ENCODE results near the gene DNAJB13.
"Not testable (repeated sequence)": the region's sequence is repeated elsewhere in the genome, so short reads cannot be mapped to it uniquely, and the experiment has no call there.

The DNAJB13 gene, protein sequence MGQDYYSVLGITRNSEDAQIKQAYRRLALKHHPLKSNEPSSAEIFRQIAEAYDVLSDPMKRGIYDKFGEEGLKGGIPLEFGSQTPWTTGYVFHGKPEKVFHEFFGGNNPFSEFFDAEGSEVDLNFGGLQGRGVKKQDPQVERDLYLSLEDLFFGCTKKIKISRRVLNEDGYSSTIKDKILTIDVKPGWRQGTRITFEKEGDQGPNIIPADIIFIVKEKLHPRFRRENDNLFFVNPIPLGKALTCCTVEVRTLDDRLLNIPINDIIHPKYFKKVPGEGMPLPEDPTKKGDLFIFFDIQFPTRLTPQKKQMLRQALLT

DNA sequence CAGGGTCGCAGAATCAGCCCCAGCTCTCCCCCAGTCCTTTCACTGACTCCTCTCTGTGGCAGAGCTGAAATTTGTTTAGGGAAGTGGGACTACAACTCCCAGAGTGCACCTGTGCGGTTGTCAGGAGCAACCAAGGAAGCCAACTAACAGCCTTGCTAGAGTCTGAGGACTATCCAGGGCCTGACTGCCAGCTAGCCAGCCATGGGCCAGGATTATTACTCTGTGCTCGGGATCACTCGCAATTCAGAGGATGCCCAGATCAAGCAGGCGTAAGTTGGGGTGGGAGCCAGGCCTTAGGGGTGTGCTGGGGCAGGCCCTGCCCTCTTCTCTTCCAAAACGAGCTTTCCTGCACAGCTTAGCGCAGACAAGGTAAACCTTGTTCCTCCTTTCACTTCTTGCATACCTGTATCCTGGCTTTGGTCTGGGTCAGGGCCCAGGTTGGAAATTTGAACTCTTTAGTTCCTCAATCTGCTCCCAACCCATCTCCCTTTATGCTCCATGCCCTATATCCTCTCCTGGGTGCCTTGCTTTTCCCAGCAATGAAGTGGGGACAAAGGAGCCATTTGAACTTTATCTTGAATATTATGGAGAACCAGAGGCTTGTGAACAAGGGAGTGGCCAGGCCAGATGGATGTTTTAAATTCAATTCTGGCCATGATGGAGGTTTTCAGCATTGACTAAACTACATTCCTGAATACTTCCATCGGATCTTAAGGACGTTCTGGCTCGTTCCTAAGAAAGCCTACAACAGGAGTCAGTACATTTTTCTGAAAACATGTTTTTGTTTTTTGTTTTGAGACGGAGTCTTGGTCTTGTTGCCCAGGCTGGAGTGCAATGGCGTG, at the start of gene DNAJB13:
Gene DNAJB13 (plus strand): TSS at position 158 of the 842 bp plus-strand sequence. CDS start 44 bp downstream, at position 202.
- peak; percentile 67 for DNase-seq

DNA sequence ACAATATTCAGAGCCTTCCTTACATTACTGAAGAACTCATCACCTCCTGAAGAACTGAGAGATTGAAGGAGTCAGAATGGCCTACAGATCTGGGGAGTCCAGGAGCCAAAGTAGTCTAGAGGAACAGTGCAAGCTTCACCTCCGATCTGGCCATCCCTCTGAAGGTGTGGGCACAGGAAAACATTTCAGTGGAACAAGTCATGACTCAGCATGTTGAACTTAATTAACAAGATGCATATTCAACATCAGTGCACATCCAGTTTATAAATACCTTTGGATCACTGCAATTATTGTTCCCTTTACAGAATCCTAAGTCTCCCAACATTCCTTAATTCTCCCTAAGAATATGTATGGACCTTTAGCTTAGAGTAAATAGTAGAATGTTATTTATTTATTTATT, 48.5 kb upstream of the DNAJB13 start:
- DNase-seq: no peak

DNA sequence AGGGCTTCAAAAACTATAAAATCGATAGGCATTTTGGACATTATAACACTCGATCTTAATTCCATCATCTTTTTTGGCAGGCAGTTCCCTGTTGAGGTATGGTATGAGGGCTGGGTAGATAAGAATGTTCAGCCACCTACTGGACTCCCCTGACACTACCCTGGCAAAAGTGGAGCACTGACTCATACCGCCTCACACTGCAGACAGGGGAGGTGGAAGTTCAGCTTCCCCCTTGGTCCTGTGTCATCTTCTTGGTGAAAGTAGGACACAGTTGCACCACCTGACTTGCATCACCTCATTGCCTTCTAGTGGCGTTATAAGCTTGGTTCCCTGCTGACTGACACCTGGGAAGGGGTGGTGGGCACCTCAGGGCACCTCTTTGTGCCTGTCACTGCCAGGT, 43.6 kb upstream of the DNAJB13 start:
- no peak for DNase-seq

DNA sequence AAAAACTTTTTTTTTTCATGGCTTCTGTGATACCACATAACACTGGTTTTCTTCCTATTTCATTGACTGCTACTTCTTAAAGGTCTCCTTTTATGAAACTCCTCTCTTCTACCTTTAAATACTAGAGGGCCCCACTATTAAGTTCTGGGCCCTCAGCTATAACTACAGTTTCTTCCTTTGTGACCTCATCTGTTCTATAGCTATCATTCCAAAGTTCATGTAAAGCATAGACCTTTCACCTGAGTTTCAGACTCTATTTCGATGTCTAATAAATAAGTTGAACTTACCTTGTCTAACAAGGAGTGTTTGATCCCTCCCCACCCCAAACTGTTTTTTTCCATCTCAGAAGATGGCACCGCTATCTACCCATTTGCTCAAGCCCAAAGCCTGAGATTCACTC, 38.8 kb upstream of the DNAJB13 start:
- DNase-seq: no peak

DNA sequence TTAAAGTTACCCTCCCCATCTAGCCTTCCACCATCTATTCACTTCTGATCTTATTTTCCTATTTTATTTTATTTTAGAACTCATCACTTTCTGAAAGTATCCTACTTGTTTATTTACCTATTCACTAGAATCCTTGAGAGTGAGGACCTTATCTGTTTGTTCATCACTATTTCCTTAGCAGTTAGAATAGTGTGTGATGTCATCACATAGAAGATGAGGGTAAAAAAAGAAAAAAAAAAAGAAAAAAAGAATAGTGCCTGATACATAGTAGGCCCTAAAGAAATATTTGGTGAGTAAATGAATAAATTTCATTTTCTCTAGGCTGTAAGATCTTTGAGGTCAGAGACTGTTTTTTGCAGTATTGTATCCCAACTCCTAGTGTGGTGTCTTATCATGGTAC, 37.4 kb upstream of the DNAJB13 start:
- DNase-seq: no peak

DNA sequence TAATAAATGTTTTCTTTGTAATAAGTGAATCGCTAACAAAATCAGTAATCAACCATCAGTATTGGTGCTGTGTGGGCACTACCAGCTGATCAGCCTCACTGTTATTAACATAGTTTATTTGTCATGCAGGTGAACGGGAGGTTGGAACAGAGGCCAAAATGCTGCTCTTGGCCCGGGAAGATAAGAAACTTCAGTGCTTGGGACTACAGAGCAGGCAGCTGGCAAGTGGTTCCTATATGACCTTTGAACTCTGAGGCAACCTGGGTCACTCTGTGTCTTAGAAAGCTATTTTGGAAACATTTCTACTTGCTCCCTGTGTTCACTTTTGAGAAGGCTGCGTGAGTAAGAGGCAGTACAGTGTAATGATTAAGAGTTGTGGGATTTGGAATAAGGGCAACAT, 36.5 kb upstream of the DNAJB13 start:
- DNase-seq: no peak

DNA sequence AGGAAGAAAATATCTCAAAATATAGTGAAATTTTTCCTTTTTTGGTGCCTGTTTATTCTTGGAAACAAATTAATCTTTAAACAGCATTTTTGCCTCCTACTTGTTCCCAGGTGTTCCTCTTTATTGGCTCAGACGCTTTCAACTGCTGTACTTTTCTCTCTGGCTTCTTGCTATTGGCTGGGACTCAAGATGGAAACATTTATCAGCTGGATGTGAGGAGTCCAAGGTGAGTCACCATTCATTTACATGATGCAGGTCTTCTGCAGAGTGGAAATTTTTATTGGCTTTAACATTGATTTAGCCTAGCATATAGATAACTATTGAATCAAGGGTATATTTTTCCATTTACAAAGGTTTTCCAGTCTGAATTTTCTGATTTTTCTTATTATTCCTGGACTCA, 34.4 kb upstream of the DNAJB13 start:
- no peak for DNase-seq

DNA sequence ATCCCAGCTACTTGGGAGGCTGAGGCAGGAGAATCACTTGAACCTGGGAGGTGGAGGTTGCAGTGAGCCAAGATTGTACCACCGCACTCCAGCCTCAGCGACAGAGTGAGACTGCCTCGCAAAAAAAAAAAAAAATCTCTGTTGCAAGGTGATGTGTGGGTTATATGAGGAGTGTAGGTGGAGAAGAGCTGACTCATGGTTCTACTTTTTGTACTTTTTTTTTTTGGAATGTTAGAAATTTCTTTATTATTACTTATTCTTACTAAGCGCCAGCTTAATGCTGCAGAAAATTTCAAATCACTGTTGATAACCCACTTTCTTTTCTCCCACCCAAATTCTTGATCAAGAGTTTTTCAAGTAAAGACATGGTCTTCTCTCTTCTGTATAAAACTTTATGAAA, 29.6 kb upstream of the DNAJB13 start:
- no peak for DNase-seq

DNA sequence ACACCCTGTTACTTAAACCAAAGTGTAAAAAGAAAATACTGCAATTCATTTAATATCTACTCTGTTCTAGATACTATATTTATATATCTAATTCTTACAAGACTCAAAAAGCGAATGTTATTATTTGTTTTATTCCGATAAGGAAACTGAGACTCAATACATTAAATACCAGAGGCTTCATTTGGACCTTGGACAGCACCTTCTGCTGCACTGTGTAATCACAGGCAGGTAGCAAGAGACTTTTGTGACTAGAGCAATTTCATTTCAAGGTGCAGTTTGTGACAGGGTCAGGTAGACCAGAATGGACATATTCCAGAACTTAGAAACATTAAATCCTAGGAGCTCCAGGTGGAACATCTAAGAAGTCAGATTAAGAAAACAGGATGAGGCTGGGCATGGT, 21.4 kb upstream of the DNAJB13 start:
- DNase-seq: no peak

DNA sequence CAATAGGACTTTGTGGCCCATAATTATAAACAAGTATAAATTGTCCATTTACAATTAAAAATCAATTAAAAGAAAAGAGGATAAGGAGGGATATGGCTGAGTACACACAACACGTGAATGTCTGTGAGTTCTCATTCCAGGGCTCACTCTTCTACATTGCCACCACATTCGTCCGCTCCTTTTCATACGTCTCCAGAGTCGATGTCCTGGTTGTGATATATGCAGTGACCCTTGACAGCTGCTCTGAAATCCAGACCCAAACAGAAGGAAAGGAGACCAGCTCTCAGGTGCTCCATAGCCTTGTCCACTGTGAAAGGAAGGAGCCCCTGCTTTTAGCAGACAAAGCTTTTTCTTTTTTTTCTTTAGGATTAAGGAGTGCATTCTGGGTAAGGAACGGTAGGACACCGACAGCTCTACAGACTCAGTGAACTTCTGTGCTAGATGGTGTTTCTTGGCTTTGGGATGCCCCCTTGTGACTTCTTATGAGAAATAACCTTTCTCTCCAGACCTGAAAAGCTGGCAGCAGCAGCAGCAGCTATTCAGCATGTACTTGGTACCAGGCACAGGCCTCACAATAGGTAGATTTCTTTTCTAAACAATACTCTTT, 19.7 kb upstream of the DNAJB13 start:
- DNase-seq: peak; percentile 62

DNA sequence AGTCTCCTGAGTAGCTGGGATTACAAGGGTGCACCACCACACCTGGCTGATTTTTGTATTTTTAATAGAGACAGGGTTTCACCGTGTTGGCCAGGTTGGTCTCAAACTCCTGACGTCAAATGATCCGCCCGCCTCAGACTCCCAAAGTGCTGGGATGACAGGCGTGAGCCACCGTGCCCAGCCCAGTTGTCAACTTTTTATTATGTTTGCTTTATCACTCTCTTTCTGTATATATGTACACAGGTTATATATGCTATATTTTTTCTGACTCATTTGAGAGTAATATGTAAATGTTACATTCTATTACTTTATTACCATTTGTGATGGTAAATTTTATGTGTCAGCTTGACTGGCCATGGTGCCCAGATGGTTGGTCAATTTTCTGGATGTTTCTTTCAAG, 18.9 kb upstream of the DNAJB13 start:
- no peak for DNase-seq

DNA sequence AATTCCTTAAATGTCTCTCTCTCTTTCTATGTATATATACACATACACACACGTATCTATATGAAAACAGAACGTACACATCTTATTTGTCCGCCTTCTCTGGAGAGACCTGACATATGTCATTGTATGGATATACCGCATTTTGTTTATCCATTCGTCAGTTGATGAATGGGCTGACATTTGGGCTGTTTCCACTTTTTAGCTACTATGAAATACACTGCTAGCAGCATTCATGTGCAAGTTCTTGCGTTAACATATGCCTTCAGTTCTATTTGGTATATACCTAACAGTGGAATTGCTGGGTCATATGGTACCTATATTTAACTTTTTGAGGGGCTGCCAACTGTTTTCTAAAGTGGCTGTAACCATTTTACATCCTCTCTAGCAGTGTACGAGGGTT, 18.0 kb upstream of the DNAJB13 start:
- no peak for DNase-seq

DNA sequence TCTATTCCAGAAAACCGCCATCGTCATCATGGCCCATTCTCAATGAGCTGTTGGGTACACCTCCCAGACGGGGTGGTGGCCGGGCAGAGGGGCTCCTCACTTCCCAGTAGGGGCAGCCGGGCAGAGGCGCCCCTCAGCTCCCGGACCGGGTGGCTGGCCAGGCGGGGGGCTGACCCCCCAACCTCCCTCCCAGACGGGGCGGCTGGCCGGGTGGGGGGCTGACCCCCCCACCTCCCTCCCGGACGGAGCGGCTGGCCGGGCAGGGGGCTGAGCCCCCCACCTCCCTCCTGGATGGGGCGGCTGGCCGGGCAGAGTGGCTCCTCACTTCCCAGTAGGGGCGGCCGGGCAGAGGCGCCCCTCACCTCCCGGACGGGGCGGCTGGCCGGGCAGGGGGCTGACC, 14.8 kb upstream of the DNAJB13 start:
- DNase-seq: not testable (repeated sequence)

DNA sequence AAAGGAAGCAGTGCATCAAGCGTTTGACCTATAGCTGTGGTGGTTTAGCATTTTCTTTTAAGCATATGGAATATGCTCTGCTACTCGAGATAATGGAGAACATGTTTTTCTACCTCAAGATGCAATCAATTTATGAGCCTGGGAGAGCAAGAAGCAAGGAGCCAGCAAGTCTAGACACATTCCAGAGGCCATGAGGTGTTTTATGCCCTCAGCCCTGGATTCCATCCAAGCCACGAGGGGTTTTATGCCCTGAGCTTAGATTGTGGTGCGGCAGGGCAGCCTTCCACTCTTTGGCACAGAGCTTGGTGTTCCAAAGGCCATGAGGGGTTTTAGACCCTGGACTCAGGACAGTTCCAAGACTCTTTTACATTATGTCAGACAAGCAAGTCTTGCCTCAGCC, 11.7 kb upstream of the DNAJB13 start:
- no peak for DNase-seq

DNA sequence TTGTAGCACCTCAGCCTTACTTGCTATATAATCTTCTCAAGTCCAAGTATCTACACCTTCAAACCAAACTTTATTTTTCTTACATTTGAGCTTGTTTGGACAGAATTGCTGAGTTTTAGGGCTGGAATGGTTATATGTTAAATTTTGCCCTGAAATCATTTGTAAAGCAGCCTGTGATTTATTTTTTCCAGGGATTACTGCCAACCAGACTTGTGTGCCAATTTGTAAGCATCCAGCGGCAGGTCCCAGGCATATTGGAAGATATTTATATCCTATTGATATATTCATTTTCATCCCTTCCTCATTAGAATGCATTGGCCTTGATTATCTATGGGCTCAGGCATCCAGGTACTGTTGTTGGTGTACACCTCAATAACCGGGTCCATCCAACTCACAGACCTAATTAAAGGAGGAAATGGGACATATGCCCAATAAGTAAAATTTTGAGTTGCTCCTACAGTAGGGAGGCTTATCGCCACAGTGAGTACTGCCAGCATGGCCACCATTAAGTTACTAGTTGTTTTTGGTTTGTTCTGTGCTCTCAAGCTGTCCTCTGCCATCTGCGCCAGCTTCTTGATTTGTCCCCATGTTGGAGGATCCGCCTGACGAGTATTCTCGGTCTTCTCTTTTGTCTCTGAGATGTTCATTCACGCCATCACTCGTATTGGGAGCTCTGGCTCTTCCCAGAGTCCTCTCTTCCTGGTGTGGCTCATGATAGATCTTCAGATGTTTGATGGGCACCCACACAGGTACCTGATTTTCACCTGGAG, 9.8 kb upstream of the DNAJB13 start:
- DNase-seq: no peak

DNA sequence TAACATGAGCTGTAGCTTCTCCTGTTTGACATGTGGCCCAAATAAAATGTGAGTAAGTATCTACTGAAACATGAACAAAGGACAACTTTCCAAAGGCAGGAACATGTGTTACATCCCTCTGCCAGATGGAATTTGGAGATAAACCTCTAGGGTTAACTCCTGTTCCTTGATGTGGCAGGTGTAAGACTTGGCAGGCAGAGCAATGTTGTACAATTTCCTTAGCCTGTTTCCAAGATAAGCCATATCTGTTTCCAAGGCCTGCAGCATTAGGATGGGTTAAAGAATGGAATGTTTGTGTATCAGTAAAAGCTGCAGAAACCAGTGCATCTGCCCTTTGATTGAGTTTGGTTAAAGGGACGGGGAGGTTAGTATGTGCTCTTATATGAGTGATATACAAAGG, 8.8 kb upstream of the DNAJB13 start:
- DNase-seq: no peak

DNA sequence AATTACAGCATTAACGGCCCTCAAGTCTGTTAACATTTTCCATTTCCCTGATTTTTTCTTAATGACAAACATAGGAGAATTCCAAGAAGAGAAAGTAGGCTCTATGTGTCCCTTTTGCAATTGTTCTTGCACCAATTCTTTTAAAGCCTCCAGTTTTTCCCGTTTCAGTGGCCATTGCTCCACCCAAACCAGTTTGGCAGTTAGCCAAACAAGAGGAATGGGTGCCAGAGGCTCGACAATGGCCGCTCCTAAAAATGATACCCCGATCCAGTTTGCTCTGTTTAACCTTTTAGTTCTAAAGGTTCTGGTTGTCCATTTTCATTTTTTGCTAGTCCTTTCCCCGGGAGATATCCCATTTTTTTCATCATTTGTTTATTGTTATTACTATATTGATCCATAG, 6.7 kb upstream of the DNAJB13 start:
- no peak for DNase-seq

DNA sequence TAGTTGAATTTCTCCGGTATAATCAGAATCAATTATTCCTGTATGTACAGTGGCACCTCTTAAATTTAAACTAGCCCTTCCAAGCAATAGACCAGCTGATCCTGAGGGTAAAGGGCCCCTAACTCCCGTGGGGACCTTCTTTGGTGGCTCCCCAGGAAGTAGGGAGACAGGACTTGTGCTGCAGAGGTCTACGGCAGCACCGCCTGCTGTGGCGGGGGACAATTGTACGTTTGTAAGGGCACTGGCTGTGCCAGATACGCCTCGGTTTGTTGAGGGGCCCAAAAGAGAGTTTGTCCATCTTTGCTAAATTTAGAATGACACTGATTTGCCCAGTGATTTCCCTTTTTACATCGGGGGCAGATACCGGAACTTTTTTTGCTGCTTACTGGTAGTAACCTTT, 5.9 kb upstream of the DNAJB13 start:
- DNase-seq: no peak

DNA sequence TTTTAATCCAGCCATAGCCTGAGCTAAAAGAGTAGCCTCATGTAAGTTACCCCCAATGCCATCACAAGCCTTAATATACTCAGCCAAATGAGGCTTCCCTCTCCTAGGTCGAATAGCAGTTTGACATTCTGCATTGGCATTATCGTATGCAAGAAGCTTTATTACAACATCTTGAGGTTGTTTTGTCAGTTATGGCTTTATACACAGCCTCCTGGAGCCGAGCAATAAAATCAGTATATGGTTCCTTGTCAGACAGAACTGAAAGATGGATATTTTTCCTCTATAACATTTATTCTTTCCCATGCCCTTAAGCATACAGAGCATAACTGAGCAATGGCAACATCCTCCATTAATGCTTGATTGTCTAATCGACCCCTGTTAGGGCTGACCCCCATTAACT, 5.4 kb upstream of the DNAJB13 start:
- no peak for DNase-seq

DNA sequence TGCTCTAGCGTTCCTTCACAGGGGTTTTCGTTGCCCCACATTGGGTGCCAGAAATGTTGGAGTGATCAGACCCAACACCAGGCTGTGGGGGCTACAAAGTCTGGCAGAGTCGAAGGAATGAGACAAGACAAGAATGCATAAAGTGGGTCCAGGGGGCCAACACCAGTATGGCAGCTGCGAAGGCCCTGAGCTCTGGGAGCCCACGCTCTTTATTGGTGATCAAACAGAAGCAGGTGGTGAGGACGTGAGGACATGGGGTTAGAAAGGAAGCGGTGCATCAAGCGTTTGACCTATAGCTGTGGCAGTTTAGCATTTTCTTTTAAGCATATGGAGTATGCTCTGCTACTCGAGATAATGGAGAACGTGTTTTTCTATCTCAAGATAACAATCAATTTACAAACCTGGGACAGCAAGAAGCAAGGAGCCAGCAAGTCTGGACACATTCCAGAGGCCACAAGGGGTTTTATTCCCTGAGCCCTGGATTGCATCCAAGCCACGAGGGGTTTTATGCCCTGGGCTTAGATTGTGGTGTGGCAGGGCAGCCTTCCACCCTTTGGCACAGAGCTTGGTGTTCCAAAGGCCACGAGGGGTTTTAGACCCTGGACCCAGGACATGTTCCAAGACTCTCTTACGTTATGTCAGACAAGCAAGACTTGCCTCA, 3.9 kb upstream of the DNAJB13 start:
- DNase-seq: no peak

DNA sequence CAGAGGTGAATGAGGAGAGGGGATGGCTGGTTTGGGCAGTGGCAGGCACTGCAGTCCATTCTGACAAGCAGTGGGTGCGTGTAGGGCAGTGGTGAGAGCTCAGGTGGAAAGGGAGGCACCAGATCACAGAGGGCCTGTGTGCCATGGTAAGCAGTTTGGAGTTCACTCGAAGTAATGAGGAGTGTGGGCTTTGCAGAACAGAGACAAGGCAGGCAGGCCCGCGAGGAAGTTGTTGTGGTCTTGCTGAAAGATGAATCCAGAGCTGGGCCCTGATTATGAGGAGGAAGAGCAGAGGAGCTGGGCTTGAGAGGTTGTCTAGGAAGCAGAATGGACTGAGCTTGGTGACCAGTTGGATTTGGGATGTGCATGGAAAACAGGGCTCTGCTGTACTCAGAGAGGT, 1.6 kb upstream of the DNAJB13 start:
- no peak for DNase-seq

DNA sequence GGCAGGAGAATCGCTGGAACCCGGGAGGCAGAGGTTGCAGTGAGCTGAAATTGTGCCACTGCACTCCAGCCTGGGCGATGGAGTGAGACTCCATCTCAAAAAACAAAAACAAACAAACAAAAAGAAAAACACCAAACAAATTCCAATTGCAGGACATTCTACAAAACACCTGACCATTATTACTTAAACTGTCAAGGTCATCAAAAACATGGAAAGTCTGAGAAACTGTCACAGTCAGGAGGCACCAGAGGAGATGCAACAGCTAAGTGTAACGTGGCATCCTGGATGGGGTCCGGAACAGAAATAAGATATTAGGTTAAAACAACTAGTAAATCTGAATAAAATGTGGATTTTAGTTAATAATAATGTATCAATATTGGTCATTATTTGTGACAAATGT, 914 bp upstream of the DNAJB13 start:
- DNase-seq: no peak

DNA sequence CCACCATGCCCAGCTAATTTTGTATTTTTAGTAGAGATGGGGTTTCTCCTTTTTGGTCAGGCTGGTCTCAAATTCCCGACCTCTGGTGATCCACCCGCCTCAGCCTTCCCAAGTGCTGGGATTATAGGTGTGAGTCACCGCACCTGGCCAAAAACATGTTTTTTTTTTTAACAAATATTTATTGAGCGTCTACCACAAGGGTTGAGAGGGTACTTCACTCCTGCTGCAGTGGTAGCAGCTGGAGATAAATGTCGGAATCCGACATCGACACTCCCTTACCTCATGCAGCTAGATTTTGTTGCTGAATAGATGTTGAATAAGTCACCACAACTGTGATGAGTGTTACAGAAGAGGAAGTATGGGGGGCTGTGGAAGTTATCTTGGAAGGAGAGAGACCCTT, 971 bp downstream of the DNAJB13 start:
- DNase-seq: no peak
